ENCODE results near the gene ZP4.

GRCh38 chr1:237890416-237890815 is 306 bp downstream of the ZP4 start:
- no peak for TF ChIP-seq SP1 (IDR thresholded peaks at IDR 0.05)
- no peak for TF ChIP-seq FOXA1 (IDR thresholded peaks at IDR 0.05)
- TF ChIP-seq CTBP1 (IDR thresholded peaks at IDR 0.05; ENCODE audit: borderline replicate concordance) = no peak
- no peak for TF ChIP-seq TARDBP (IDR thresholded peaks at IDR 0.05)
- TF ChIP-seq BHLHE40 (IDR thresholded peaks at IDR 0.05; ENCODE audit: borderline replicate concordance) = no peak
- no peak for TF ChIP-seq L3MBTL2 (conservative IDR thresholded peaks at IDR 0.05)
- TF ChIP-seq LEF1 (IDR thresholded peaks at IDR 0.05; ENCODE audit: borderline replicate concordance) = no peak
- no peak for TF ChIP-seq HDGF (IDR thresholded peaks at IDR 0.05; ENCODE audit: borderline replicate concordance)
- TF ChIP-seq FOXK2 (IDR thresholded peaks at IDR 0.05) = no peak
- TF ChIP-seq FOXM1 (IDR thresholded peaks at IDR 0.05; ENCODE audit: borderline replicate concordance) = no peak

All from HEK293T (cell line).